ENCODE data around the gene ADARB2.

Gene ADARB2

DNA sequence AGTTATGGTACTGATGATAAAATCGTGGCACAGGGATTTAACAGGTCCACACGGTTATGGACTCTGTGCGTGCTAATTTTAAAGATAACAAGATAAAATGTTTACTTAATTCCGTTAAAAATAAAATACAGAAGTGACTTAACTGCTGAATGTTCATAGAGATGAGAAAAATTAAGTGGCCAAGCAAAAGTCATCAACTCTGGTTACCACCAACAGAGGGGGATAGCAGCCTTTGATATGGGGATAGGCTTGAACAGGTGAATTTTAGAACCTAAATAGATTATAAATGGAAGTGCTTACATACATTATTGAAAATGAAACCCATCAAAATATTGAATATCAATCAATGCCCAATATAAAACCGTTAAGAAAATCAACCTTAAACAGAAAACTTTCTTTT lies 436.2 kb downstream of the ADARB2 start:
- H3K27me3 ChIP-seq: no peaks in the 10 kb centered on the region
- H3K4me3 ChIP-seq (ENCODE audit: low read depth, low read length): no peak overlapping the region
- TF ChIP-seq, protein P1, sequence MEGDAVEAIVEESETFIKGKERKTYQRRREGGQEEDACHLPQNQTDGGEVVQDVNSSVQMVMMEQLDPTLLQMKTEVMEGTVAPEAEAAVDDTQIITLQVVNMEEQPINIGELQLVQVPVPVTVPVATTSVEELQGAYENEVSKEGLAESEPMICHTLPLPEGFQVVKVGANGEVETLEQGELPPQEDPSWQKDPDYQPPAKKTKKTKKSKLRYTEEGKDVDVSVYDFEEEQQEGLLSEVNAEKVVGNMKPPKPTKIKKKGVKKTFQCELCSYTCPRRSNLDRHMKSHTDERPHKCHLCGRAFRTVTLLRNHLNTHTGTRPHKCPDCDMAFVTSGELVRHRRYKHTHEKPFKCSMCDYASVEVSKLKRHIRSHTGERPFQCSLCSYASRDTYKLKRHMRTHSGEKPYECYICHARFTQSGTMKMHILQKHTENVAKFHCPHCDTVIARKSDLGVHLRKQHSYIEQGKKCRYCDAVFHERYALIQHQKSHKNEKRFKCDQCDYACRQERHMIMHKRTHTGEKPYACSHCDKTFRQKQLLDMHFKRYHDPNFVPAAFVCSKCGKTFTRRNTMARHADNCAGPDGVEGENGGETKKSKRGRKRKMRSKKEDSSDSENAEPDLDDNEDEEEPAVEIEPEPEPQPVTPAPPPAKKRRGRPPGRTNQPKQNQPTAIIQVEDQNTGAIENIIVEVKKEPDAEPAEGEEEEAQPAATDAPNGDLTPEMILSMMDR (IDR thresholded peaks at IDR 0.05; ENCODE audit: low read depth, low read length): peak; percentile 18; the same call in 1 of the 2 replicates
- DNase-seq: no peak
- H3K36me3 ChIP-seq: no peaks in the 10 kb centered on the region
- H3K4me1 ChIP-seq: no peaks in the 10 kb centered on the region
- H3K9me3 ChIP-seq: no peaks in the 10 kb centered on the region

DNA sequence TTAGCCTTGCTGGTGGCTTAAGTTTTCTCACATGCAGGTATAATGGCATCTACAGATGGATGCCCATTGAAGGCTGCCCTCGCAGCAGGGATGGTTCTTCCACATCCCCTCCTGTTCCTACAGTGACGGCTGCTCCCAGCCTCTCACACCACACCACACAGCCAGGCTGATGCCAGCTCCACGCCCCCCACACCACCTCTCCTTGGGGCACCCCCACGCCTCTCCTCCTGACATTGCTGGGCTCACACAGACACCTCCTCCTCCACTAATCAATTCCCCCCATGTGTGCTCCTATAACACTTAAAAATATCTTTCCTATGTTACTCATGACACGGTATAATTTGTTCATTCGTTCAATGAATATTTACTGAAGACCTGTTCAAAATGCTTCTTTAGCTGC lies 437.1 kb downstream of the ADARB2 start:
- Histone ChIP-seq H3K4me1 (no peaks in the 10 kb centered on the region; the same call in 1 of the 2 replicates), H3K36me3 (no peaks in the 10 kb centered on the region), H3K27me3 (no peaks in the 10 kb centered on the region), H3K4me3 (ENCODE audit: low read depth, low read length) (no peak overlapping the region), H3K9me3 (no peaks in the 10 kb centered on the region)
- no peak for DNase-seq
- TF ChIP-seq, protein P1 (IDR thresholded peaks at IDR 0.05; ENCODE audit: low read depth, low read length): no peak

DNA sequence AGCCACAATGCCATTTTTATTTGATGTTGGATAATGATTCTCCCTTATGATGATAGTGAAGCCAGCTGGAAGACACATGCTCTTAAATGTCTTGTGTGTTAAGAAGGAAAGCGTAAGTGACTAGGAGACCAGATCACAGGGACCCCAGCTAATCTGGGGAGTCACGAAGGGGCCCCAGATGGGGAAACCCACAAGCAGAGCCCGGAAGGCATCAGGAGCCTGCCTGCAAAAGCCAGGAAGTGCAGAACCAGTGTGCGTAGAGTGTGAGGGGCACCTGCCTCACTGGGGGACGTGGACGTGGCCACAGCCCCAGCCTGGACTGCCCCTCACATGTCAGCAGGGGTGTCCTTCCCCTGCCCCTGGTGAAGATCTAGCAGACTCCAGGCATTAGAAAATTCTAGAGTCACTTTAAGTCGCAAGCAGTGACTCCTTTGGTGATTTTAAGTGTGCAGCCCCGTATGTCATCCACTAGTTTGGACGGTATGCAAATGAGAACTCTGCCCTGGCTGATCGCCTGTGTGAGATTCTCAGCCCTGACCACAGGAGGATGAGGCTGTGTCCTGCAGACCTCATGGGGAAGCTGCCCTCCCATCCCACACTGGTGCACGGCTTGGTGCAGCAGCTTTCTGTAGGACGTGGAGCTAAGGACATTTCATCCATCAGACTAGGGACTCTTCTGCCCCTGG lies 438.1 kb downstream of the ADARB2 start:
- DNase-seq: no peak
- no peaks in the 10 kb centered on the region for H3K27me3 ChIP-seq
- H3K4me1 ChIP-seq: peaks cover 8% of the 10 kb centered on the region
- no peaks in the 10 kb centered on the region for H3K36me3 ChIP-seq
- no peak overlapping the region for H3K4me3 ChIP-seq (ENCODE audit: low read depth, low read length)
- no peaks in the 10 kb centered on the region for H3K9me3 ChIP-seq
- TF ChIP-seq, protein P1 (IDR thresholded peaks at IDR 0.05; ENCODE audit: low read depth, low read length): no peak

DNA sequence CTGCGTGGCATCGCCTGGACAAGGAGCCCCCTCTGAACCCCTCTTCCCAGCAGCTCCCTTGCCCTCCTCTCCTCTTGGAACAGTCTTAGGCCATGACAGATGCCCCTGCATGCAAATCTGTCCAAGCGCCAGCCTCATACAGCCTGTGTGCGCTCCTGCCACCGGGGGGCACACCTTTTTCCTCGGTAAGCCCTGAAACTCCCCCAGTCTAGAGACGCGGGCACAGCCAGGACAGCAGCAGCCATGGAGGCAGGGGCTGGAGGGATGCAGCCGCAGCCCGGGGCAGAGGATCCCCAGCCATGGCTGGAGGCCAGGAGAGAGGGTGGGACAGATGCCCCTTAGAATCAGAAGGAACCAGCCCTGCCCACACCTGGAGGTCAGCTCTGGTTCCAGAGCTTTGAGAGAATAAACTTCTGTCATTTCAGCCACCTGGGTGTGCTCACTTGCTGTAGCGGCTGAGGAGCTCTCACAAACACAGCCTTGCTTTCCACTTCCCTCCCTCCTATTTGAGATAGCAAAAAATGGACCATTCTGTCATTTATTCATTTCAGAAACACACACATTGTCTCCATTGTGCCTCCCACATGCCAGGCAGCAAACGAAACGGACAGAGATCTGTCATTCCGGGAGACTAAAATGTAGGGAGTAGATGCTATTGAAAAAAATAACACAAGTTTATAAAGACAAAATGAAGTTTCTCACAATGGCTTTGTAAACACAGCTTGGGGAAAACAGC lies 439.6 kb downstream of the ADARB2 start:
- no peaks in the 10 kb centered on the region for H3K36me3 ChIP-seq
- TF ChIP-seq, protein P1 (IDR thresholded peaks at IDR 0.05; ENCODE audit: low read depth, low read length): peak; percentile 38
- H3K4me3 ChIP-seq (ENCODE audit: low read depth, low read length): no peak overlapping the region
- DNase-seq: peak; percentile 28
- H3K27me3 ChIP-seq: no peaks in the 10 kb centered on the region
- H3K9me3 ChIP-seq: no peaks in the 10 kb centered on the region
- H3K4me1 ChIP-seq: peaks cover 12% of the 10 kb centered on the region

DNA sequence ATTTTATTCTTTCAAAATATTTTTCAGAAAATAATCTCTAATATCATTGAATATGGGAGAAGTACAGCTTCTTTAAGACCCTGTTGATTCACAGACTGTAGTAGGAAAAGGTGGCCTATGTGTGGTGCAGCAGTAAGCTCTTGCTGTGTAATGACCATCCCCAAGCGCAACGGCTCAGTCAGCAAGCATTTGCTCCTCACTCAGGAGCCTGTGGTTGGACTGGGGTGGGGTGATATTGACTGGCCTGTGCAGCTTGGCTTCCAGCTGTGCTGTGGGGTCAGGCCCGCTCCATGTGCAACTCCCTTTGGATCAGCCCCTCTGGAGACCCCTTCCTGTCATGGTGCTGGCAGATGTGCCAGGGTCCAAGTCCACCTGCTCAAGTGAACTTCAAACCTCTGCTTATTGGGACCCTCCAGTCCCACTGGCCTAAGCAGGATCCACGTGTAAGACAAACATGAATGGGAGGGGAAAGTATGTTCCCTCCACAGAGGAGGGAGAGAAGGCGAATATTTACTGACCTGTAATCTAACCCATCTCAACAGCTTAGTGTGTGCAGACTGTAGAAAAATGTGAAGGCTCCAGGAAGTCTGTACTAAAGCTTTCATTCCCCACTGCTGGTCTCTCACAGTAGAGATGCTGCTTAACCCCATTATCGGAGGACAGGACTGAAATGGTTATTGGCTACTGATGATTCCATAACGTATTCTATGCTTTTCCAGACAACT lies 441.4 kb downstream of the ADARB2 start:
- Histone ChIP-seq H3K4me3 (ENCODE audit: low read depth, low read length) (no peak overlapping the region), H3K9me3 (no peaks in the 10 kb centered on the region), H3K27me3 (no peaks in the 10 kb centered on the region), H3K36me3 (no peaks in the 10 kb centered on the region), H3K4me1 (peaks cover 27% of the 10 kb centered on the region)
- no peak for DNase-seq
- TF ChIP-seq, protein P1 (IDR thresholded peaks at IDR 0.05; ENCODE audit: low read depth, low read length): no peak

All from BE2C (cell line).